SK-N-SH treated with all-trans-retinoic acid at 6 μM for 48 hours (cell line): ENCODE measurements around the gene MATCAP1.

Experiments
- ATAC-seq: fragments of 200-7000 bp; cut with Tn5 transposase; 3 replicates; pipeline ENCODE4 v1.9.1; 2020; ENCODE audit warnings: mild to moderate bottlenecking, moderate library complexity
- BACH2 ChIP-seq: fragments of 250-450 bp; sonication (Bioruptor Pico); IDR thresholded peaks from 2 replicates; pipeline ENCODE4 v1.9.0; 2021; ENCODE audit warnings: mild to moderate bottlenecking, borderline replicate concordance
- CREB5 ChIP-seq: fragments of 250-450 bp; sonication (Bioruptor Pico); IDR thresholded peaks from 2 replicates; pipeline ENCODE4 v1.5.1; 2020; ENCODE audit warnings: low read depth, mild to moderate bottlenecking, moderate library complexity
- ESRRG ChIP-seq: fragments of 250-450 bp; sonication (Bioruptor Pico); IDR thresholded peaks from 2 replicates; pipeline ENCODE4 v1.6.1; 2021; ENCODE audit warnings: mild to moderate bottlenecking
- GLIS3 ChIP-seq: fragments of 250-450 bp; sonication (Bioruptor Pico); IDR thresholded peaks from 2 replicates; pipeline ENCODE4 v1.5.0; 2020; ENCODE audit warnings: mild to moderate bottlenecking, moderate library complexity
- ISL1 ChIP-seq: fragments of 250-450 bp; sonication (Bioruptor Pico); IDR thresholded peaks from 2 replicates; pipeline ENCODE4 v2.1.2; 2022; ENCODE audit warnings: mild to moderate bottlenecking, moderate library complexity
- OSR1 ChIP-seq: fragments of 250-450 bp; sonication (Bioruptor Pico); IDR thresholded peaks from 2 replicates; pipeline ENCODE4 v1.8.0; 2022; ENCODE audit warnings: moderate library complexity, mild to moderate bottlenecking, inconsistent platforms
- PATZ1 ChIP-seq: fragments of 250-450 bp; sonication (Bioruptor Pico); IDR thresholded peaks from 2 replicates; pipeline ENCODE4 v1.8.0; 2020; ENCODE audit warnings: mild to moderate bottlenecking, moderate library complexity, borderline replicate concordance
- POU6F1 ChIP-seq: fragments of 250-450 bp; sonication (Bioruptor Pico); IDR thresholded peaks from 2 replicates; pipeline ENCODE4 v1.8.0; 2021; ENCODE audit warnings: low read depth, mild to moderate bottlenecking, moderate library complexity, borderline replicate concordance
- PPARA ChIP-seq: fragments of 250-450 bp; sonication (Bioruptor Pico); IDR thresholded peaks from 2 replicates; pipeline ENCODE4 v1.5.0; 2020; ENCODE audit warnings: mild to moderate bottlenecking, borderline replicate concordance
- RARB ChIP-seq: fragments of 250-450 bp; sonication (Bioruptor Pico); IDR thresholded peaks from 2 replicates; pipeline ENCODE4 v1.8.0; 2021; ENCODE audit warnings: mild to moderate bottlenecking, moderate library complexity
- SNAI2 ChIP-seq: fragments of 250-450 bp; sonication (Bioruptor Pico); IDR thresholded peaks from 2 replicates; pipeline ENCODE4 v1.5.0; 2020; ENCODE audit warnings: mild to moderate bottlenecking, moderate library complexity
- TCF4 ChIP-seq: fragments of 250-450 bp; sonication (Bioruptor Pico); IDR thresholded peaks from 2 replicates; pipeline ENCODE4 v1.8.0; 2021; ENCODE audit warnings: mild to moderate bottlenecking, moderate library complexity, borderline replicate concordance
- TSHZ2 ChIP-seq: fragments of 250-450 bp; sonication (Bioruptor Pico); IDR thresholded peaks from 2 replicates; pipeline ENCODE4 v1.5.0; 2020; ENCODE audit warnings: mild to moderate bottlenecking, moderate library complexity
- ZC3H10 ChIP-seq: fragments of 250-450 bp; sonication (Bioruptor Pico); IDR thresholded peaks from 2 replicates; pipeline ENCODE4 v1.5.1; 2021; ENCODE audit warnings: mild to moderate bottlenecking, moderate library complexity
- ZFP3 ChIP-seq: fragments of 250-450 bp; sonication (Bioruptor Pico); IDR thresholded peaks from 2 replicates; pipeline ENCODE4 v1.5.0; 2020; ENCODE audit warnings: mild to moderate bottlenecking, moderate library complexity
- ZFP30 ChIP-seq: fragments of 450-650 bp; formaldehyde crosslinking; IDR thresholded peaks from 2 replicates; pipeline ENCODE4 v1.5.0; 2022; ENCODE audit warnings: mild to moderate bottlenecking, moderate library complexity
- ZNF565 ChIP-seq: fragments of 450-650 bp; formaldehyde crosslinking; conservative IDR thresholded peaks from 2 replicates; pipeline ENCODE4 v1.5.0; 2020; ENCODE audit warnings: low read depth, mild to moderate bottlenecking, moderate library complexity
- ZNF70 ChIP-seq: fragments of 450-650 bp; formaldehyde crosslinking; IDR thresholded peaks from 2 replicates; pipeline ENCODE4 v1.5.0; 2020; ENCODE audit warnings: mild to moderate bottlenecking, moderate library complexity
- ZNF8 ChIP-seq: fragments of 450-650 bp; formaldehyde crosslinking; IDR thresholded peaks from 2 replicates; pipeline ENCODE4 v1.5.0; 2020; ENCODE audit warnings: mild to moderate bottlenecking, moderate library complexity

MATCAP1 gene

GRCh38 chr16:67206129-67206837 is 22.5 kb upstream of the MATCAP1 start:
- ATAC-seq = no peak
- TF ChIP-seq PATZ1 (CRISPR knock-in tag) (no peak), GLIS3 (CRISPR knock-in tag) (no peak), BACH2 (no peak), ZFP30 (CRISPR knock-in tag) (no peak), ZC3H10 (CRISPR knock-in tag) (no peak), PPARA (CRISPR knock-in tag) (no peak), ISL1 (CRISPR knock-in tag) (no peak), POU6F1 (CRISPR knock-in tag) (no peak), RARB (CRISPR knock-in tag) (no peak), CREB5 (CRISPR knock-in tag) (no peak), TCF4 (CRISPR knock-in tag) (no peak), ZNF8 (no peak)

- no peak for ATAC-seq
- TF ChIP-seq SNAI2 (CRISPR knock-in tag) (no peak), ZNF70 (no peak), POU6F1 (CRISPR knock-in tag) (no peak), PATZ1 (CRISPR knock-in tag) (no peak), ESRRG (CRISPR knock-in tag) (no peak), ZC3H10 (CRISPR knock-in tag) (no peak), RARB (CRISPR knock-in tag) (no peak), ZNF565 (no peak), ZFP3 (CRISPR knock-in tag) (no peak), CREB5 (CRISPR knock-in tag) (no peak), ISL1 (CRISPR knock-in tag) (no peak), TCF4 (CRISPR knock-in tag) (no peak), OSR1 (CRISPR knock-in tag) (no peak), TSHZ2 (CRISPR knock-in tag) (no peak), ZFP30 (CRISPR knock-in tag) (no peak)
- TF ChIP-seq, all 23 proteins: peak for 0
These were observed 20.3 kb upstream of the MATCAP1 start for GRCh38 chr16:67204076-67204475.
